Epithelial cell of proximal tubule (primary cell): ENCODE measurements around the gene ANKLE2. TPM values are rescaled to one million over a fixed set of nuclear protein-coding genes. Genes with fewer than 3 reads are reported as not detected.

Experiments used
- DNase-seq: peaks from one replicate; pipeline ENCODE4 v3.0.0-alpha.2; 2011; ENCODE audit warnings: low read depth
- H3K4me3 ChIP-seq: 2 replicates; pipeline ENCODE4 v1.5.1; 2011; ENCODE audit warnings: low read depth, mild to moderate bottlenecking, low read length
- total RNA-seq: library from RNA; depleted of rRNA; stranded (reverse); fragments of >200 nt; gene quantifications from 2 replicates; pipeline ENCODE4 v1.2.3, GENCODE V29; 2015
- TF ChIP-seq, protein P1 (sequence below): conservative IDR thresholded peaks from 2 replicates; pipeline ENCODE4 v1.5.1; 2012; ENCODE audit warnings: low read depth, mild to moderate bottlenecking, low read length

The ANKLE2 gene
- total RNA-seq, 1 donor from 2014 or later, result 111 TPM

DNA sequence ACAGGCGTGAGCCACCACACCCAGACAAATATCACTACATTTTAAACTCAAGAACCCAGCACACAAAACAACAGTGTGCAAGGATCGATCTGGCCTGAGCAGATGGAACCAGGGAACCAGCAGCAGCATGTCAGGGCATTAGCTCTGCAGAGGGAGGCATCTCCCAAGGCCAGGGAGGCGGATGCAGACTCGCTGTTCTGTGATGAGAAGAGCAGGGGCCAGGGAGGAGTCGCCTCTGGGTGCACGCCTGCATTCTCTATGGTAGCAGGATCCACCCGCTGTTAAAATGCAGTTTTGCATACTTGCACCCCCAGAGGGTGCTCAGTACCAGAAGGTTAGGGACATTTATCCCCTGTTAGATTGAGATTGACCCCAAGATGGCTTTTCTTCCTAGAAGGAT, 33.1 kb downstream of the ANKLE2 start:
- TF ChIP-seq, protein P1, sequence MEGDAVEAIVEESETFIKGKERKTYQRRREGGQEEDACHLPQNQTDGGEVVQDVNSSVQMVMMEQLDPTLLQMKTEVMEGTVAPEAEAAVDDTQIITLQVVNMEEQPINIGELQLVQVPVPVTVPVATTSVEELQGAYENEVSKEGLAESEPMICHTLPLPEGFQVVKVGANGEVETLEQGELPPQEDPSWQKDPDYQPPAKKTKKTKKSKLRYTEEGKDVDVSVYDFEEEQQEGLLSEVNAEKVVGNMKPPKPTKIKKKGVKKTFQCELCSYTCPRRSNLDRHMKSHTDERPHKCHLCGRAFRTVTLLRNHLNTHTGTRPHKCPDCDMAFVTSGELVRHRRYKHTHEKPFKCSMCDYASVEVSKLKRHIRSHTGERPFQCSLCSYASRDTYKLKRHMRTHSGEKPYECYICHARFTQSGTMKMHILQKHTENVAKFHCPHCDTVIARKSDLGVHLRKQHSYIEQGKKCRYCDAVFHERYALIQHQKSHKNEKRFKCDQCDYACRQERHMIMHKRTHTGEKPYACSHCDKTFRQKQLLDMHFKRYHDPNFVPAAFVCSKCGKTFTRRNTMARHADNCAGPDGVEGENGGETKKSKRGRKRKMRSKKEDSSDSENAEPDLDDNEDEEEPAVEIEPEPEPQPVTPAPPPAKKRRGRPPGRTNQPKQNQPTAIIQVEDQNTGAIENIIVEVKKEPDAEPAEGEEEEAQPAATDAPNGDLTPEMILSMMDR, result no peak
- H3K4me3 ChIP-seq, result no peak overlapping the region
- DNase-seq, result no peak

DNA sequence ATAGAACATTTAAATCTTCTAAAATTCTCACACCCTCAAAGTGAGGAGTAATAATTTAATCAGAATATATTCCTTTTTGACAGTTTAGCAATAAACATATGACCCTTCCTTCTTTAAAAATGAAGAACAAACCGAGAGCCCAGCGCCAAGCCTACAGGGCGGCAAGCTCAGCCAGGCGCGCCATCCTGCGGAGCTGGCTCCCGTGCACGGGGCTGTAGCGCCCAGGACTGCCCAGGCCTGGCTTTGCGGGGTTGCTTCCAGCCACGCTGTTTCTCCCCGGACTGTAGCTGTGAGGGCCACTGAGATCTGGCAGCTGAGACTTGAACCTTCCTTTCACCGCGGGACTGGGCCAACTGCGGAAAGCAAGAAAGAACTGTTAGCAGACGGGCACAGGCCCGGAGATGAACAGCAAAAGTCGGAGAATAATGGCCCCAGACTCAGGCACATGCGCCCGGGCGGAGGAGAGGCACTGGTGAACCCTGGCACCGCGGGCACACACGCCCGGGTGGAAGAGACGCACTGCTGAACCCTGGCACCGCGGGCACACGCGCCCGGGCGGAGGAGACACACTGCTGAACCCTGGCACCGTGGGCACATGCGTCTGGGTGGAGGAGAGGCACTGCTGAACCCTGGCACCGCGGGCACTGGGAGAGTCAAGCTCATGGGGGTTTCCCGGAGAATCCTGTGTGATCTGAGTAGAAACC, 34.4 kb downstream of the ANKLE2 start:
- no peak overlapping the region for H3K4me3 ChIP-seq
- TF ChIP-seq, protein P1, result no peak
- no peak for DNase-seq

- no peak for DNase-seq
- TF ChIP-seq, protein P1, result no peak
- no peak overlapping the region for H3K4me3 ChIP-seq
Measured at GRCh38 chr12:132726386-132726785, 35.2 kb downstream of the ANKLE2 start.

GRCh38 chr12:132724506-132725241, 37.0 kb downstream of the ANKLE2 start:
- H3K4me3 ChIP-seq, result no peak overlapping the region
- TF ChIP-seq, protein P1, result no peak
- no peak for DNase-seq

DNA sequence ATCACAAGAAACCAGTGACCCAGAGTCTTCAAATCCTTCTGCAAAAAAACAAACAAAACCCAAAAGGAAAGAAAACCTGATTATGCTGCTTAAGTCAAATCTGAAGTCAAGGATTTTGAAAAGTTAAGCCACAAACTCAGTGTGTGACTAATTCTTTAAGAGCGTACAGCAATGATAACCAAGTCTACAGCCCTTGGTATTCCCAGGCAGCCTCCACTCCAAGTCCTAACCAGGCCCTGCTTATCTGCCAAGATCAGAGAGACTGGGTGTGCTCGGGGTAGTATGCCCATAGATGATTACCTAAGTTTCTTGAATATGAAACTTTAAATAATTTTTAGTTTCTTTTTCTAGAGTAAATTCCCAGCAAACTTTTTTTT, 37.9 kb downstream of the ANKLE2 start:
- no peak for DNase-seq
- H3K4me3 ChIP-seq, result no peak overlapping the region
- TF ChIP-seq, protein P1, result no peak

- H3K4me3 ChIP-seq, result no peak overlapping the region
- DNase-seq, result no peak
- TF ChIP-seq, protein P1, result no peak
Measured at GRCh38 chr12:132723015-132723763, 38.4 kb downstream of the ANKLE2 start.
